ENCODE data around the gene MT1X.

Gene MT1X

DNA sequence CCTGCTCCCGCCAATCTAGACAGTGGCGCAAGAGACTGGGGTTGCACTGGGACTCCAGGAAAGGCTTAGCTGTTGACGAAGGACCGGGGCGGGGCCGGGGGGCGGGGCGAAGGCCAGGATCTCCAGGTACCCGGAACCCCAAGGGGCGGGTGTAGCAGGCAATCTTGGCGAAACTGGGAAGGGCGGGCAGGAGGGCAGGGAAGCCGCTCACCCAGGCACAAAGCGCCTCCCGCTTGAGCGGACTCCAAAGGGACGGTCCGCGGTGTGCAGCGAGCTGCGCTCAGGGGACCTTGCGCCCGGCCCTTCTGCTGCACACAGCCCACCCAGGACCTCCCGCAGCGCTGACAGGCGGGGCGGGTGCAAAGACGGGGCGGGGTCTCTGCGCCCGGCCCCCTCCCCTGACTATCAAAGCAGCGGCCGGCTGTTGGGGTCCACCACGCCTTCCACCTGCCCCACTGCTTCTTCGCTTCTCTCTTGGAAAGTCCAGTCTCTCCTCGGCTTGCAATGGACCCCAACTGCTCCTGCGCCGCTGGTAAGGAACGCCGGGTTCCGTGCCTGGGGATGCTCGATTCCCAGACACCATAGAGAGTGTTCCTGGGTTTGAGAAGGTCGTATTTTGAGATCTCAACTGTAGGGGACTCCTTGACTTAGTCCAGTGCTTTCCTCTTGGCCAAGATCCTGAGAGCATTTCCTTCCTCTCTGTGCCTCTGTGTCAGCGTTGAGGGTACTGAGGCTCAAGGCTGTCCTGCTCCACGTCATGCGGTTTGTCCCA lies 24.5 kb upstream of the MT1X start, which contains the start of gene MT1F (continued):
- TF ChIP-seq, protein P1, sequence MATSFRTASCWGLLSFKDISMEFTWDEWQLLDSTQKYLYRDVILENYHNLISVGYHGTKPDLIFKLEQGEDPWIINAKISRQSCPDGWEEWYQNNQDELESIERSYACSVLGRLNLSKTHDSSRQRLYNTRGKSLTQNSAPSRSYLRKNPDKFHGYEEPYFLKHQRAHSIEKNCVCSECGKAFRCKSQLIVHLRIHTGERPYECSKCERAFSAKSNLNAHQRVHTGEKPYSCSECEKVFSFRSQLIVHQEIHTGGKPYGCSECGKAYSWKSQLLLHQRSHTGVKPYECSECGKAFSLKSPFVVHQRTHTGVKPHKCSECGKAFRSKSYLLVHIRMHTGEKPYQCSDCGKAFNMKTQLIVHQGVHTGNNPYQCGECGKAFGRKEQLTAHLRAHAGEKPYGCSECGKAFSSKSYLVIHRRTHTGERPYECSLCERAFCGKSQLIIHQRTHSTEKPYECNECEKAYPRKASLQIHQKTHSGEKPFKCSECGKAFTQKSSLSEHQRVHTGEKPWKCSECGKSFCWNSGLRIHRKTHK (tag by site-specific recombination; IDR thresholded peaks at IDR 0.05): no peak
- TF ChIP-seq EGR2 (tag by site-specific recombination; IDR thresholded peaks at IDR 0.05; ENCODE audit: low read depth) (no peak), ZBTB20 (tag by site-specific recombination; IDR thresholded peaks at IDR 0.05) (peak; percentile 60; the same call in 1 of the 2 replicates), ZNF175 (tag by site-specific recombination; IDR thresholded peaks at IDR 0.05) (no peak), KLF9 (tag by site-specific recombination; IDR thresholded peaks at IDR 0.05; ENCODE audit: low read depth) (peak; percentile 65; the same call in 1 of the 2 replicates), ZBTB17 (tag by site-specific recombination; IDR thresholded peaks at IDR 0.05) (peak; percentile 55), ZXDB (tag by site-specific recombination; IDR thresholded peaks at IDR 0.05) (0 out of 2 replicates have a peak, but pooled peaks have one; percentile 29), ZNF704 (tag by site-specific recombination; IDR thresholded peaks at IDR 0.05) (no peak), ZNF341 (tag by site-specific recombination; IDR thresholded peaks at IDR 0.05; ENCODE audit: low read depth) (no peak), ZFHX2 (tag by site-specific recombination; conservative IDR thresholded peaks at IDR 0.05) (no peak), ZNF133 (tag by site-specific recombination; IDR thresholded peaks at IDR 0.05) (no peak), KLF8 (tag by site-specific recombination; IDR thresholded peaks at IDR 0.05) (no peak), ZNF10 (tag by site-specific recombination; IDR thresholded peaks at IDR 0.05) (no peak), ZNF423 (tag by site-specific recombination; IDR thresholded peaks at IDR 0.05) (no peak), ZNF785 (tag by site-specific recombination; IDR thresholded peaks at IDR 0.05) (no peak), ZNF488 (tag by site-specific recombination; IDR thresholded peaks at IDR 0.05) (no peak), ZNF677 (tag by site-specific recombination; IDR thresholded peaks at IDR 0.05) (no peak), ZIC2 (tag by site-specific recombination; IDR thresholded peaks at IDR 0.05) (peak; percentile 25), ZNF548 (tag by site-specific recombination; IDR thresholded peaks at IDR 0.05) (no peak), ZNF701 (tag by site-specific recombination; IDR thresholded peaks at IDR 0.05) (no peak), ZBTB48 (tag by site-specific recombination; IDR thresholded peaks at IDR 0.05) (0 out of 2 replicates have a peak, but pooled peaks have one; percentile 14), ZNF837 (tag by site-specific recombination; IDR thresholded peaks at IDR 0.05) (no peak)
- TF ChIP-seq, protein P2, sequence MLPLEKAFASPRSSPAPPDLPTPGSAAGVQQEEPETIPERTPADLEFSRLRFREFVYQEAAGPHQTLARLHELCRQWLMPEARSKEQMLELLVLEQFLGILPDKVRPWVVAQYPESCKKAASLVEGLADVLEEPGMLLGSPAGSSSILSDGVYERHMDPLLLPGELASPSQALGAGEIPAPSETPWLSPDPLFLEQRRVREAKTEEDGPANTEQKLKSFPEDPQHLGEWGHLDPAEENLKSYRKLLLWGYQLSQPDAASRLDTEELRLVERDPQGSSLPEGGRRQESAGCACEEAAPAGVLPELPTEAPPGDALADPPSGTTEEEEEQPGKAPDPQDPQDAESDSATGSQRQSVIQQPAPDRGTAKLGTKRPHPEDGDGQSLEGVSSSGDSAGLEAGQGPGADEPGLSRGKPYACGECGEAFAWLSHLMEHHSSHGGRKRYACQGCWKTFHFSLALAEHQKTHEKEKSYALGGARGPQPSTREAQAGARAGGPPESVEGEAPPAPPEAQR (tag by site-specific recombination; IDR thresholded peaks at IDR 0.05): no peak
- TF ChIP-seq, protein P3, sequence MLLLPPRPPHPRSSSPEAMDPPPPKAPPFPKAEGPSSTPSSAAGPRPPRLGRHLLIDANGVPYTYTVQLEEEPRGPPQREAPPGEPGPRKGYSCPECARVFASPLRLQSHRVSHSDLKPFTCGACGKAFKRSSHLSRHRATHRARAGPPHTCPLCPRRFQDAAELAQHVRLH (tag by site-specific recombination; IDR thresholded peaks at IDR 0.05): no peak
- TF ChIP-seq, protein P4, sequence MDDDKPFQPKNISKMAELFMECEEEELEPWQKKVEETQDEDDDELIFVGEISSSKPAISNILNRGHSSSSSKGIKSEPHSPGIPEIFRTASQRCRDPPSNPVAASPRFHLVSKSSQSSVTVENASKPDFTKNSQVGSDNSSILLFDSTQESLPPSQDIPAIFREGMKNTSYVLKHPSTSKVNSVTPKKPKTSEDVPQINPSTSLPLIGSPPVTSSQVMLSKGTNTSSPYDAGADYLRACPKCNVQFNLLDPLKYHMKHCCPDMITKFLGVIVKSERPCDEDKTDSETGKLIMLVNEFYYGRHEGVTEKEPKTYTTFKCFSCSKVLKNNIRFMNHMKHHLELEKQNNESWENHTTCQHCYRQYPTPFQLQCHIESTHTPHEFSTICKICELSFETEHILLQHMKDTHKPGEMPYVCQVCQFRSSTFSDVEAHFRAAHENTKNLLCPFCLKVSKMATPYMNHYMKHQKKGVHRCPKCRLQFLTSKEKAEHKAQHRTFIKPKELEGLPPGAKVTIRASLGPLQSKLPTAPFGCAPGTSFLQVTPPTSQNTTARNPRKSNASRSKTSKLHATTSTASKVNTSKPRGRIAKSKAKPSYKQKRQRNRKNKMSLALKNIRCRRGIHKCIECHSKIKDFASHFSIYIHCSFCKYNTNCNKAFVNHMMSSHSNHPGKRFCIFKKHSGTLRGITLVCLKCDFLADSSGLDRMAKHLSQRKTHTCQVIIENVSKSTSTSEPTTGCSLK (tag by site-specific recombination; IDR thresholded peaks at IDR 0.05): no peak
